Aorta (tissue), 5 donors: ENCODE measurements around the gene ATG2B. TPM values are rescaled to one million over a fixed set of nuclear protein-coding genes. Genes with fewer than 3 reads are reported as not detected.

Source experiments
- ATAC-seq: fragments of 200-7000 bp; cut with Tn5 transposase; one replicate; pipeline ENCODE4 v1.9.1; 2022; ENCODE audit warnings: moderate library complexity; ENCODE audit not compliant: low FRiP score
- DNase-seq, 2 donors: peaks; one replicate each; pipeline ENCODE4 v3.0.0-alpha.2; 2020
- H3K27ac ChIP-seq, 2 donors: one replicate each; pipeline ENCODE4 v1.5.1; 2013; ENCODE audit warnings: low read length in 2 of 2, mild to moderate bottlenecking in 2 of 2, moderate library complexity in 2 of 2, control low read depth in 1 of 2, inconsistent platforms in 1 of 2, low read depth in 1 of 2
- H3K27me3 ChIP-seq, 2 donors: one replicate each; pipeline ENCODE4 v1.6.1; 2013; ENCODE audit warnings: control low read depth in 1 of 2, low read length in 1 of 2, mild to moderate bottlenecking in 1 of 2, moderate library complexity in 1 of 2; ENCODE audit not compliant: insufficient read depth in 2 of 2, control insufficient read depth in 1 of 2
- H3K36me3 ChIP-seq, 2 donors: one replicate each; pipeline ENCODE4 v1.6.1; 2013; ENCODE audit warnings: control low read depth in 1 of 2, low read length in 1 of 2, mild to moderate bottlenecking in 1 of 2; ENCODE audit not compliant: insufficient read depth in 2 of 2, control insufficient read depth in 1 of 2
- H3K4me1 ChIP-seq, 2 donors: one replicate each; pipeline ENCODE4 v1.6.1; 2013; ENCODE audit warnings: low read length in 2 of 2, control low read depth in 1 of 2, mild to moderate bottlenecking in 1 of 2, moderate library complexity in 1 of 2; ENCODE audit not compliant: insufficient read depth in 2 of 2, control insufficient read depth in 1 of 2
- H3K4me3 ChIP-seq, 2 donors: one replicate each; pipeline ENCODE4 v1.5.1; 2013; ENCODE audit warnings: low read length in 2 of 2, control low read depth in 1 of 2, mild to moderate bottlenecking in 1 of 2
- H3K9me3 ChIP-seq: one replicate; pipeline ENCODE4 v1.6.1; 2013; ENCODE audit warnings: mild to moderate bottlenecking, low read length; ENCODE audit not compliant: control insufficient read depth
- WGBS, 2 donors: extraction: QIAGEN DNeasy Blood & Tissue Kit; methylation state at CpG; one replicate each; pipeline ENCODE4 v1.1.7; 2013; 5-methylcytosine and 5-hydroxymethylcytosine counted together
- intact Hi-C, 2 donors: fragments of 100-400 bp; cut with DNase I; formaldehyde crosslinking; loops; one replicate each; pipeline versions ENCODE4 v1.14.2 to v1.15.0; 2022
- polyA plus RNA-seq, 2 donors: library from polyadenylated mRNA; stranded (reverse); fragments of 200-250 nt; gene quantifications; one replicate each; pipeline ENCODE4 v1.2.3, GENCODE V29; 2013
- total RNA-seq, 2 donors: library from RNA; stranded (reverse); fragmentation: NEBNext Ultra II Directional; extraction: Animal tissue kit (Norgen Biotek cat#: 25700); gene quantifications; one replicate each; pipeline ENCODE4 v1.2.1, GENCODE V29; 2021
- donor health status: healthy with polysubstance abuse.
- donor health status: Bipolar disorder and iron deficiency.
- donor health status: DM: no; HTN: no; CAD: no.
- donor health status: DM: no; HTN: no; CAD: no.
- donor health status: DM: yes; HTN: yes; CAD: no.

The ATG2B gene
- total and polyA plus RNA-seq, 4 donors = 1.5 to 36.7 (median 14.4) TPM

GRCh38 chr14:96400495-96400894 is 37.4 kb upstream of the ATG2B start:
- 69 to 85% methylated on average over 5 of the region's 5 CpGs for WGBS, 2 donors
- no peak for DNase-seq

GRCh38 chr14:96399405-96399804 is 36.3 kb upstream of the ATG2B start:
- Histone ChIP-seq H3K36me3 (no peaks in the 10 kb centered on the region), H3K9me3 (no peaks in the 10 kb centered on the region), H3K4me3 (no peak overlapping the region), H3K27me3 (no peaks in the 10 kb centered on the region), H3K27ac (no peak overlapping the region), H3K4me1 (no peaks in the 10 kb centered on the region)
- DNase-seq = no peak
- intact Hi-C loops = no loop called here
- 73 to 74% methylated on average over 9 of the region's 9 CpGs for WGBS, 2 donors
- ATAC-seq = no peak

More at GRCh38 chr14:96400495-96400894, 37.4 kb upstream of the ATG2B start:
- H3K36me3 ChIP-seq = no peaks in the 10 kb centered on the region
- ATAC-seq = no peak
- no peaks in the 10 kb centered on the region for H3K4me1 ChIP-seq
- H3K27ac ChIP-seq = no peak overlapping the region
- no peak overlapping the region for H3K4me3 ChIP-seq
- no peaks in the 10 kb centered on the region for H3K27me3 ChIP-seq
- intact Hi-C loops = no loop called here
- H3K9me3 ChIP-seq = no peaks in the 10 kb centered on the region

GRCh38 chr14:96398921-96399320 is 35.8 kb upstream of the ATG2B start:
- no peaks in the 10 kb centered on the region for H3K36me3 ChIP-seq

GRCh38 chr14:96398432-96398831 is 35.3 kb upstream of the ATG2B start:
- intact Hi-C loops = no loop called here
- H3K27me3 ChIP-seq = no peaks in the 10 kb centered on the region
- no peak overlapping the region for H3K27ac ChIP-seq
- no peak overlapping the region for H3K4me3 ChIP-seq
- H3K36me3 ChIP-seq = no peaks in the 10 kb centered on the region
- H3K4me1 ChIP-seq = no peaks in the 10 kb centered on the region
- no peak for DNase-seq
- WGBS, 2 donors = 89 to 91% methylated on average over 8 of the region's 8 CpGs
- ATAC-seq = no peak
- no peaks in the 10 kb centered on the region for H3K9me3 ChIP-seq

More at GRCh38 chr14:96398921-96399320, 35.8 kb upstream of the ATG2B start:
- no peaks in the 10 kb centered on the region for H3K9me3 ChIP-seq
- intact Hi-C loops = no loop called here
- no peaks in the 10 kb centered on the region for H3K27me3 ChIP-seq
- H3K27ac ChIP-seq = no peak overlapping the region
- no peak overlapping the region for H3K4me3 ChIP-seq
- DNase-seq (no peak), ATAC-seq (no peak)
- no peaks in the 10 kb centered on the region for H3K4me1 ChIP-seq
- 70 to 78% methylated on average over 5 of the region's 5 CpGs for WGBS, 2 donors

- intact Hi-C loops = no loop called here
- ATAC-seq = no peak
- Histone ChIP-seq H3K27ac (no peak overlapping the region), H3K36me3 (no peaks in the 10 kb centered on the region), H3K9me3 (no peaks in the 10 kb centered on the region), H3K4me3 (no peak overlapping the region), H3K4me1 (no peaks in the 10 kb centered on the region), H3K27me3 (no peaks in the 10 kb centered on the region)
- DNase-seq = no peak
- WGBS, 2 donors = 66 to 69% methylated on average over 7 of the region's 7 CpGs
Measured at GRCh38 chr14:96394047-96394815, 31.1 kb upstream of the ATG2B start.

- Histone ChIP-seq H3K4me1 (no peaks in the 10 kb centered on the region), H3K27ac (no peak overlapping the region), H3K36me3 (no peaks in the 10 kb centered on the region), H3K4me3 (no peak overlapping the region), H3K27me3 (no peaks in the 10 kb centered on the region), H3K9me3 (no peaks in the 10 kb centered on the region)
- ATAC-seq = no peak
- 84 to 88% methylated on average over 5 of the region's 5 CpGs for WGBS, 2 donors
- no peak for DNase-seq
- intact Hi-C loops = no loop called here
Measured at GRCh38 chr14:96393071-96393691, 30.0 kb upstream of the ATG2B start.

GRCh38 chr14:96391293-96392118 is 28.4 kb upstream of the ATG2B start:
- intact Hi-C loops = loop anchor here in 1 of 2 donors (1.0 kb wide), 1 partner anchor 28 kb away; the partner anchor contains the start of genes ATG2B and GSKIP
- Histone ChIP-seq H3K4me3 (peak overlapping the region; percentile 19 to 85), H3K36me3 (peaks cover 0 to 3% of the 10 kb centered on the region in 2 donors), H3K4me1 (no peaks in the 10 kb centered on the region), H3K27ac (no peak overlapping the region), H3K27me3 (no peaks in the 10 kb centered on the region), H3K9me3 (no peaks in the 10 kb centered on the region)
- 0 to 1% methylated on average over 71 to 79 of the region's 79 CpGs for WGBS, 2 donors
- DNase-seq (peak; percentile 98 to 99), ATAC-seq (peak; percentile 99)

GRCh38 chr14:96390965-96391292 is 27.8 kb upstream of the ATG2B start:
- Histone ChIP-seq H3K4me3 (peak overlapping the region; percentile 4 to 15), H3K27ac (no peak overlapping the region), H3K4me1 (no peaks in the 10 kb centered on the region), H3K27me3 (no peaks in the 10 kb centered on the region), H3K9me3 (no peaks in the 10 kb centered on the region), H3K36me3 (peaks cover 0 to 3% of the 10 kb centered on the region in 2 donors)
- WGBS, 2 donors = 5% methylated on average over 13 of the region's 13 CpGs
- intact Hi-C loops = loop anchor here in 1 of 2 donors (1.0 kb wide), 1 partner anchor 28 kb away; the partner anchor contains the start of genes ATG2B and GSKIP
- ATAC-seq (no peak), DNase-seq (no peak)
